Naive thymus-derived CD8-positive, alpha-beta T cell (primary cell): Measurements from ENCODE around the gene NDNF. TPM values are rescaled to one million over a fixed set of nuclear protein-coding genes. Genes with fewer than 3 reads are reported as not detected.
A peak's percentile ranks its signal among the peaks of the same experiment; 100 is the strongest.

Experiments
- ATAC-seq, 2 donors: fragments of 150-1000 bp; cut with Tn5 transposase in 1 of 2; sonication (Bioruptor Pico), chemical (Tn5 transposase) in 1 of 2; 1 replicate in 1 of 2; 2 replicates in 1 of 2; pipeline ENCODE4 v1.10.0; 2021; ENCODE audit warnings: mild to moderate bottlenecking in 2 of 2, moderate library complexity in 2 of 2
- POLR2A ChIA-PET: fragments of 350-600 bp; sonication (Branson Sonifier 250); formaldehyde crosslinking; loops from one replicate; lab custom pipeline; 2021; ENCODE audit warnings: antibody characterized with exemption; lab: Charles Lee
- DNase-seq, 10 donors: peaks; one replicate each; pipeline versions ENCODE4 v3.0.0 to v3.0.0-alpha.2; 2020 to 2022
- H3K27ac Mint-ChIP-seq, 10 donors: one replicate each; pipeline ENCODE4 v1.8.0; 2020 to 2022; ENCODE audit warnings: mild to moderate bottlenecking in 10 of 10, mixed read lengths in 10 of 10, moderate library complexity in 4 of 10, inconsistent platforms in 1 of 10
- H3K27me3 Mint-ChIP-seq, 5 donors: one replicate each; pipeline ENCODE4 v1.8.0; 2021 to 2022; ENCODE audit warnings: mixed read lengths in 5 of 5
- H3K36me3 Mint-ChIP-seq, 3 donors: one replicate each; pipeline ENCODE4 v1.8.0; 2020 to 2022; ENCODE audit warnings: mixed read lengths in 3 of 3, mild to moderate bottlenecking in 2 of 3, inconsistent platforms in 1 of 3
- H3K4me1 Mint-ChIP-seq, 4 donors: one replicate each; pipeline ENCODE4 v1.8.0; 2021 to 2022; ENCODE audit warnings: mixed read lengths in 4 of 4
- H3K4me3 Mint-ChIP-seq, 10 donors: one replicate each; pipeline ENCODE4 v1.8.0; 2020 to 2022; ENCODE audit warnings: mild to moderate bottlenecking in 10 of 10, mixed read lengths in 10 of 10, moderate library complexity in 6 of 10, inconsistent platforms in 1 of 10
- H3K9me3 Mint-ChIP-seq, 9 donors: one replicate each; pipeline ENCODE4 v1.8.0; 2020 to 2022; ENCODE audit warnings: mixed read lengths in 9 of 9, mild to moderate bottlenecking in 3 of 9, inconsistent platforms in 1 of 9, moderate library complexity in 1 of 9
- polyA plus RNA-seq, 3 donors: library from polyadenylated mRNA; unstranded; fragments of 300-500 nt; fragmentation: Illumina TruSeq; gene quantifications; one replicate each; pipeline ENCODE4 v1.2.3, GENCODE V29; 2021
- total RNA-seq, 8 experiments: library from RNA in 2 of 8; stranded (reverse) in 2 of 8; gene quantifications; one replicate each; pipeline ENCODE4 v1.2.3 and lab custom pipeline; 2021 to 2026

The NDNF gene
- total and polyA plus RNA-seq, 5 experiments from 2014 or later = not detected

DNA sequence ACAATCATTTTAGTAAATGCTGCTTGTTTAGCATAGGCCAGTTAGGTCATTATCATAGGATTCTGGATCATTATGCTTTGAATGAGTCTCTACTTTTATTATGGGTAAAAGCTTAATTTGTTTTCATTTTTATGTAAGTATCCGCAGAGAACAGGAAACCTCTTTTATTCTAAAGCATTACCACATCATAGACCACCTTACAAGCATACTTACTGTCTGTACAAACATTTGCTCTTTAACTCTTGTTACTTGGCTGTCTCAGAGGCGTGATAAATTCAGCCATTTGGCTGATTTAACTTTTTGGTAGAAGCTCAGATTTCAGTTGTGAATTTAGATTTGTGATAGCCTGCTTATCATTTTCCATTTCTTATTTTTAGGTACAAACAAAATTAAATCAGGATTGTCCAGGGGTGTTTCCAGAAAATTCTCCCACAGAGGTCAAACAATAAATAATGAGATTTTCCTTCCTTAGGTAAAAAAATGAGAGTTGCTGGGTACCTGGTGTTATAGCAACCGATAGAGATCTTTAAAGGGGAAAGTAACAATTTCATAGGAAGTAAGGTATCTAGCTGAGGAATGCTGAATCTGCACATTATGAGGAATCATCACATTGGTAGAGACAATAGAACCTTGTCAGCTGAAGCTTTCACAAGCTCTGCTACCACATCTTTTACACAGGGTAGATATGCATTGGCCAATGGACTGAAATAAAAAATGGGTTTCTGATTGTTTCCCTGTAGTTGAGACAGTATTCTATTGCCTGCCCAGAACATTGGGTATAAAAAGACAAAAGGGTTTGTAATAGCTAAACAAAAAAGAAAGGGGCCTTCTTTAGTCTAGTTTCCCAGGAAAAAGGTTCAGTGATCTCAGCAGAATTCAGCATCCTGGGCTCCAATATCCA, 62.5 kb downstream of the NDNF start:
- peaks cover 42 to 95% (median 79%) of the 10 kb centered on the region in 4 donors for H3K4me1 Mint-ChIP-seq
- H3K36me3 Mint-ChIP-seq = peaks cover 0 to 9% (median 0%) of the 10 kb centered on the region in 3 donors
- peak in 4 of 10 donors; percentile 28 to 77 (median 64) for DNase-seq
- POLR2A ChIA-PET = interaction anchor here (0.8 to 2.3 kb wide), 6 partner anchors 9 to 87 kb away, joined by 3 to 12 read pairs (median 4); partner anchors contain the start of gene PRDM5
- H3K4me3 Mint-ChIP-seq = peak overlapping the region; percentile 54 to 85 (median 74)
- H3K9me3 Mint-ChIP-seq = peaks cover 0 to 8% (median 0%) of the 10 kb centered on the region in 9 donors
- peak; percentile 96 to 98 for ATAC-seq
- H3K27ac Mint-ChIP-seq = peak overlapping the region; percentile 89 to 98 (median 96)
- H3K27me3 Mint-ChIP-seq = no peaks in the 10 kb centered on the region

DNA sequence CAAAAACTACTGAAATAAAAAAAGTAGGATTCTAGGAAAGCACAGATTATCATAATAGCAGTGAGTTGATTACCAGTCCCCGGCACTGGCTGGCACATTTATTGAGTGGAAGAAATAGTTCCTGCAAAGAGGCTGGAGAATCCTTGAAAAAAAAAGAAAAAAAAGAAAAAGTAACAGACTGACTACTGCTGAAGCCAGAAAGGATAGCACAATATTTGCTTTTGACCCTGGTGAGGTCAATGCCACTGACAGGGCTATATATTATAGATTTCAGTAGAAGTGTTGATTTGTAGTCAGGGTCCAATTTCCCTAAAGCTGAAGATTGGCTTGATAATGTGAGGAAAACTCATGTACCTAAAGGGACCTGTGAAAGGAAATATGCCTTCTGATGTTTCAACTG, 64.7 kb downstream of the NDNF start:
- Mint-ChIP-seq H3K4me3 (peak overlapping the region in 4 of 10 donors; percentile 1 to 71 (median 46)), H3K9me3 (peaks cover 0 to 9% (median 4%) of the 10 kb centered on the region in 9 donors), H3K4me1 (peaks cover 31 to 73% (median 61%) of the 10 kb centered on the region in 4 donors), H3K27me3 (no peaks in the 10 kb centered on the region), H3K27ac (peak overlapping the region; percentile 60 to 98 (median 96)), H3K36me3 (peaks cover 0 to 6% (median 0%) of the 10 kb centered on the region in 3 donors)
- POLR2A ChIA-PET = no interaction called here
- DNase-seq = no peak
- no peak for ATAC-seq

DNA sequence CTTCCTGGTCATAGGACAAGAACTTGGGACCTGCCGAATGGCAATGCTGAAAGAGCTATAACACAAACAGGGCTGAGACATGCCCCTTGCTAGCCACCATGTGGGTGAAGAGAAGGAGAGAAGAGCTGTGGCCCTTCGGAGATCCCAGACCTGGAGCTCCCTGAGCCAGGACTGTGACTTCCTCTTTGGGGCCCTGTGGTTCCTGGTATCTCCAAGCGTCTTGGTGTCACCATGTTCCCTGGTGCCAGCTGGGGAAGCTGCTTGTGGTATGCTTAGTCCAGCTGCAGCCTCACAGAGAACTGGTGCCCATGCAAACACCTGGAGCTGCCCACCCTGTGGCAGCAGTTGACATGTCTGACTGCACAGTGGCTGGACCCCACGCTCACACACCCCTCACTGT, 68.5 kb downstream of the NDNF start:
- POLR2A ChIA-PET = interaction anchor here (1.2 kb wide), 1 partner anchor 9 kb away, joined by 4 read pairs; no protein-coding TSS in a partner anchor
- DNase-seq = no peak
- H3K4me1 Mint-ChIP-seq = peaks cover 26 to 65% (median 41%) of the 10 kb centered on the region in 4 donors
- H3K9me3 Mint-ChIP-seq = peaks cover 0 to 21% (median 9%) of the 10 kb centered on the region in 9 donors
- no peak for ATAC-seq
- no peaks in the 10 kb centered on the region for H3K27me3 Mint-ChIP-seq
- no peak overlapping the region for H3K27ac Mint-ChIP-seq
- no peak overlapping the region for H3K4me3 Mint-ChIP-seq
- peaks cover 0 to 13% (median 0%) of the 10 kb centered on the region in 3 donors for H3K36me3 Mint-ChIP-seq

DNA sequence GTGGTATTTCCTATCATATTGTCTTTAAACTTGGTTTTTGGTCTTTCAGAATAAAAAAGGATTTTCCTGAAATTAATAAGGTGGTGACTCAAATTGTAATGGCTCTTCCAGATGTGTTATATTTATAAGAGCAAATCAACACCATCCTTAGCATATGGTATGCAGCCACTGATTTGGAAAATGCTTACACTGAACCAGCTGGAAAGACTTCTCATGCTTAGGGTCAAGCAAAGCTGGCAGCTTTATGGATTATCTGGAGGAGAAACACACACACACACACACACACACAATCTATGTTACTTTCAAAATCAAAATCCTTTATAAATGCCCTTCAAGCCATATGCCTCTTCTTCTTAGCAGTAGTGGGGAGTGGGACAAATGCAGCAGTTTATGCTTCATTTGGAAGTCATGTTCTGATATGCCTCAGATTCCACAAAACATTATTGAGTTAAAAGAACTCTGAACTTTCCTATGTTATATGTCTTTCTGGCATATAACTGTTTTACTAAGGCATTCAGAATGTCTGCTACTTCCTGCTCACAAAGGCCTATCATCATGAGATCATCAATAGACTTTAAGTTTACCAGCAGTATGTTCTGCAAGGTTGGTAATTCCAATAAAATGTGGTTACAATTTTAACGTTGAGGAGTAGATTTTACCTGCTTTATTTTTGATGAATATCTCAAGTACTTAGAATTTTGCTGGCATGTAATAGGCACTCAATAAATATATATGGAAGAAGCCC, 76.9 kb downstream of the NDNF start:
- Mint-ChIP-seq H3K4me1 (peaks cover 17 to 41% (median 32%) of the 10 kb centered on the region in 4 donors), H3K4me3 (peak overlapping the region in 2 of 10 donors; percentile 29 to 51), H3K27me3 (no peaks in the 10 kb centered on the region), H3K27ac (peak overlapping the region in 2 of 10 donors; percentile 5 to 36), H3K36me3 (peaks cover 0 to 5% (median 0%) of the 10 kb centered on the region in 3 donors), H3K9me3 (peaks cover 0 to 9% (median 5%) of the 10 kb centered on the region in 9 donors)
- POLR2A ChIA-PET = interaction anchor here (1.4 kb wide), 1 partner anchor 8 kb away, joined by 4 read pairs; no protein-coding TSS in a partner anchor
- DNase-seq (no peak), ATAC-seq (peak in 1 of 2 donors; percentile 32)

DNA sequence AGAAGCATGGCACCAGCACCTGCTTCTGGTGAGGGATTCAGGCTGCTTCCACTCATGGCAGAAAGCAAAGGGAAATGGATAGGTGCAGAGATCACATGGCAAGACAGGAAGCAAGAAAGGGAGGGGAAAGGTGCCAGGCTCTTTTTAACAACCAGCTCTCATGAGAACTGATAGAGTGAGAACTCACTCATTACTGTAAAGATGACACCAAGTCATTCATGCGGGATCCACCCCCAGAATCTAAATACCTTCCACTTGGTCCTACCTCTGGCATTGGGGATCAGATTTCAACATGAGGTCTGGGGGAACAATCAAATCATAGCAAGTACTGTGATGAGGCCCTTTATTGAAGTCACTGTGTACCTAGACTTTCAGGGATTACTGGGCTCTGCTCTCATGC, 77.8 kb downstream of the NDNF start:
- no peaks in the 10 kb centered on the region for H3K27me3 Mint-ChIP-seq
- ATAC-seq (peak in 1 of 2 donors; percentile 48), DNase-seq (peak in 1 of 10 donors; percentile 9)
- H3K4me3 Mint-ChIP-seq = peak overlapping the region in 5 of 10 donors; percentile 17 to 70 (median 49)
- POLR2A ChIA-PET = interaction anchor here (1.4 kb wide), 1 partner anchor 9 kb away, joined by 4 read pairs; no protein-coding TSS in a partner anchor
- H3K4me1 Mint-ChIP-seq = peaks cover 11 to 46% (median 31%) of the 10 kb centered on the region in 4 donors
- peak overlapping the region in 7 of 10 donors; percentile 7 to 75 (median 53) for H3K27ac Mint-ChIP-seq
- H3K9me3 Mint-ChIP-seq = peaks cover 0 to 9% (median 4%) of the 10 kb centered on the region in 9 donors
- H3K36me3 Mint-ChIP-seq = peaks cover 0 to 2% (median 0%) of the 10 kb centered on the region in 3 donors

DNA sequence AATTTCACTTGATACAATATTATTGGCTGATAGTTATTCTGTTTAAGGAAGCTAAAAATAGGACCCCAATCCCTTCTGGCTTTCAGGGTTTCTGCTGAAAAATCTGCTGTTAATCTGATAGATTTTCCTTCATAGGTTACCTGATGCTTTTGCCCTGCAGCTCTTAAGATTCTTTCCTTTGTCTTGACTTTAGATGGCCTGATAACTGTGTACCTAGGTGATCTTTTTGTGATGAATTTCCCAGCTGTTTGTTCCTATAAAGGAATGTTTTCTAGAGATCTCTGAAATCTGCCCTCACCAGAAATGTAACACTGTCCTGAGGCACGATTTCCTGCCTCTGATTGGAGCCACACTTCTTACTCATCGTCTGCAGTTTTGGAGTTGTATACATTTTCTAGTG, 80.5 kb downstream of the NDNF start:
- DNase-seq = no peak

DNA sequence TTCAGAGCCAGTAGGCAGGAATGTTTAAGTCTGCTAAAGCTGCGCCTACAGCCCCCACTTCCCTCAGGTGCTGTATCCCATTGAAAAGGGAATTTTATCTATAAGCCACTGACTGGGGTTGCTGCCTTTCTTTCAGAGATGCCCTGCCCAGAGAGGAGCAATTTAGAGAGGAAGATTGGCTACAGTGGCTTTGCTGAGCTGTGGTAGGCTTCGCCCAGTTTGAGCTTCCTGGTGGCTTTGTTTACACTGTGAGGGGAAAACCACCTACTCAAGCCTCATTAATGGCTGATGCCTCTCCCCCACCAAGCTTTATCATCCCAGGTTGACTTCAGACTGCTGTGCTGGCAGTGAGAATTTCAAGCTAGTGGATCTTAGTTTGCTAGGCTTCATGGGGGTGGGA, 82.1 kb downstream of the NDNF start:
- peaks cover 0 to 2% (median 0%) of the 10 kb centered on the region in 5 donors for H3K27me3 Mint-ChIP-seq
- DNase-seq = no peak
- peaks cover 10 to 39% (median 30%) of the 10 kb centered on the region in 4 donors for H3K4me1 Mint-ChIP-seq
- peaks cover 0 to 12% (median 0%) of the 10 kb centered on the region in 3 donors for H3K36me3 Mint-ChIP-seq
- no peak overlapping the region for H3K4me3 Mint-ChIP-seq
- POLR2A ChIA-PET = interaction anchor here (1.7 kb wide), 1 partner anchor 20 kb away, joined by 5 read pairs; no protein-coding TSS in a partner anchor
- peaks cover 0 to 8% (median 4%) of the 10 kb centered on the region in 9 donors for H3K9me3 Mint-ChIP-seq
- no peak for ATAC-seq
- peak overlapping the region in 1 of 10 donors; percentile 14 for H3K27ac Mint-ChIP-seq

More for the DNA sequence above, 80.5 kb downstream of the NDNF start:
- Mint-ChIP-seq H3K9me3 (peaks cover 0 to 6% (median 0%) of the 10 kb centered on the region in 9 donors), H3K4me3 (no peak overlapping the region), H3K36me3 (peaks cover 0 to 9% (median 0%) of the 10 kb centered on the region in 3 donors), H3K27ac (peak overlapping the region in 3 of 10 donors; percentile 1 to 54 (median 22)), H3K4me1 (peaks cover 14 to 46% (median 34%) of the 10 kb centered on the region in 4 donors), H3K27me3 (peaks cover 0 to 2% (median 0%) of the 10 kb centered on the region in 5 donors)
- POLR2A ChIA-PET = no interaction called here
- no peak for ATAC-seq

Other genes with a start within 250 kb of the NDNF start
- 1 to 10 TPM; 3.5 to 3.8 TPM for gene PRDM5, start 149.8 kb downstream of the NDNF start, total RNA-seq
- 1 to 10 TPM in 1 of 3 donors, under 1 TPM in 2; 0.74 to 1.9 (median 0.94) TPM for gene PRDM5, start 149.8 kb downstream of the NDNF start, polyA plus RNA-seq
- gene TNIP3, start 91.8 kb upstream of the NDNF start, total RNA-seq = under 1 TPM; 0.29 to 0.49 TPM
- gene TNIP3, start 91.8 kb upstream of the NDNF start, polyA plus RNA-seq = 1 to 10 TPM in 2 of 3 donors, under 1 TPM in 1; 0.88 to 8.0 (median 1.1) TPM